ENCODE results near the gene DYRK1A.
"Not testable (repeated sequence)": the region's sequence is repeated elsewhere in the genome, so short reads cannot be mapped to it uniquely, and the experiment has no call there.

DYRK1A gene

DNA sequence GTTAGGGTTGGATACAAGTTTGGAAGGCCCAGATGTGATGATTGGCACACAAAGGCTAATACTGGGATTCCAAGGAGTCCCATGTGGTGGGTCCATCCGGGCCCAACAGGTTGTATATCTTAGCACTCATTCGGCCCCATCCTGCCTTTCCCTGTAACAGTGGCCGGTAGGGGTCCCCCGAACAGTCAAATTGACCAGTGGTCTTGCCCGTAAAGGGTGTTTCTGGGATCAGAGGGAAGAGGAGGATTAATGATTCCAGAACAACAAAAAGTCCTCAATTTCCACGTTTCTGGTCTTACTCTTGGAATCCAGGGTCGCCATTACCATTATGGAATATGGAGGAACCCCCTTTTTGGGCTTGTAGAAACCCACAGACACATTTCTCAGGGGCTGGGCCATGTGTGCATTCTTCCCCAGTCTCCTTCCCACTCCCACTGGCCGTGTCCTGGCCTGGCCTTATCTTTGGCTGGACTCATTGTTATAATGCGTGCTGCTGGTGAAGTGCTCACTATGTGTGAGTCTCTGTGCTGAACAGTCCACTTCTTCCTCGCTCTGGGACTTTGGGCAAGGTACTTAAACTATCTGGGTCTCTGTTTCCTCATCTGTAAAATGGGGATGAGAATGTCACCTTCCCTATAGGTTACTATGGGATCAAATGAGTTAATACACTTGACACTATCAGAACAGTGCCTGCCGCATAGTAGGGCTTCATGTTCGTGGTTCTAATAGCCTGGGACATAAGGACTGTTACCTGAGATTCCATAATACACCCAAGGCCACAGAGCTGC, 161.8 kb downstream of the DYRK1A start:
- no peak for DNase-seq (ENCODE audit: low read depth)

DNA sequence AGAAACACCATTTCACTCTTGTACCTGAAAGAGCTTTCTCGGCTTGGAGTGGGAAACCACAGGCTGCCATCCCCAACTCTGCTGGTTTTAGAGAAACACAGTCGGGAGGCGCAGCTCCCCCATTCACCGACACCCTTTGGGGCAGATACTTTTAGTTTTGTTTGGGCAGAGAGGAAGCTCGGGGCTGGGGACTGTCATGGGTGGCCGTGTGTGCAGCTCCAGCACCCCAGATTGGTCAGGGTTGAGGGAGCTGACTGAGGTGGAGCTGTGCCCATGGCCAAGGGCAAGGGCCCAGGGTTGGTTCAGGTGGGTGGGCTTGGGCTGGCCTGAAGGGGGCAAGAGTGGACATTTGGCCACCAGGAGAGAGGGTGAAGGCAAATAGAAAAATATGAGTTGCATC, 163.1 kb downstream of the DYRK1A start:
- no peak for DNase-seq (ENCODE audit: low read depth)

DNA sequence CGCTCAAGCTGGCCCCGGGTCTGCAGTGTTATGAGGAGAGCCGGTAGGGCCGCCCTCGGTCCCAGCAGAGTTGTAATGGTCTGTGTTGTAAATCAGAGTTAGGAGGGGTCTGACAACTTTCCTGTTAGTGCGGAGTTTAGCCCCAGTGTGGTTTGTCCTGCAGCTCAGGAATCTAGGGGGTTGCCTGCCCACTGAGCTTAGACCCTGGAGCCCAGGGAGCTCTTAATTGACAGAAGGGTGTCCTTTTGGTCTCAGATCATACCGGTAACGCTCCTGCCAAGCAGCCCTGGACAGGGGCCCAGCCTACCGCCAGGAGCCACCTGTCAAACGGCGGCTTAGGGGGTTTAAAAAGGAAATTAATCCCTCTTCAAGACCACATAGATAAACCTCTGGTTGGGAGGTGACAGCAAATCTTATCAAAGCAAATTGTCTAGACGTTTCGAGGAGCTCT, 164.4 kb downstream of the DYRK1A start:
- DNase-seq (ENCODE audit: low read depth): no peak

DNA sequence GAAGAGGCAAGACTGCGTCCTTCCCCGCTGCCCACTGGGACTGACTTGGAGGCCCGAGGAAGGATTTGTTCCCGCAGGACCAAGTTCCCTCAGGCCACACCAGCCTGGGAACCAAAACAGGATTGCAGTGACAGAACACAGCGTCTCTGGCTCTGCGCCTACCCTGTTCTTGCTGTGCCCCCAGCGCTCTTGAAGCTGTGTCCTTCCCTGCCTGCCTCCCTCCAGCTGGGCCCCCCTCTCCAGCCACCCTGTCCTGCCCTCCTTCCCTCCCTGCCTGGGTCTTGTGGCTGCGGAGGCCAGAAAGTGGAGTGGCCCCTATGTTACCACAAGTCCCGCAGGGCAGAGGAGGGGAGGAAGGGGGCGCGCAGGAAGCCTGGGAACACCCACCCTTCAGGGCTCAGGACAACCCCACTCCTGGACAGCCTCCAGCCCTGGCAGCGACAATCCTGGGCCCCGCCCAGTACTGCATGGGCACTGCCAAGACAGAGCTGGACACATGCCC, 164.9 kb downstream of the DYRK1A start:
- no peak for DNase-seq (ENCODE audit: low read depth)

DNA sequence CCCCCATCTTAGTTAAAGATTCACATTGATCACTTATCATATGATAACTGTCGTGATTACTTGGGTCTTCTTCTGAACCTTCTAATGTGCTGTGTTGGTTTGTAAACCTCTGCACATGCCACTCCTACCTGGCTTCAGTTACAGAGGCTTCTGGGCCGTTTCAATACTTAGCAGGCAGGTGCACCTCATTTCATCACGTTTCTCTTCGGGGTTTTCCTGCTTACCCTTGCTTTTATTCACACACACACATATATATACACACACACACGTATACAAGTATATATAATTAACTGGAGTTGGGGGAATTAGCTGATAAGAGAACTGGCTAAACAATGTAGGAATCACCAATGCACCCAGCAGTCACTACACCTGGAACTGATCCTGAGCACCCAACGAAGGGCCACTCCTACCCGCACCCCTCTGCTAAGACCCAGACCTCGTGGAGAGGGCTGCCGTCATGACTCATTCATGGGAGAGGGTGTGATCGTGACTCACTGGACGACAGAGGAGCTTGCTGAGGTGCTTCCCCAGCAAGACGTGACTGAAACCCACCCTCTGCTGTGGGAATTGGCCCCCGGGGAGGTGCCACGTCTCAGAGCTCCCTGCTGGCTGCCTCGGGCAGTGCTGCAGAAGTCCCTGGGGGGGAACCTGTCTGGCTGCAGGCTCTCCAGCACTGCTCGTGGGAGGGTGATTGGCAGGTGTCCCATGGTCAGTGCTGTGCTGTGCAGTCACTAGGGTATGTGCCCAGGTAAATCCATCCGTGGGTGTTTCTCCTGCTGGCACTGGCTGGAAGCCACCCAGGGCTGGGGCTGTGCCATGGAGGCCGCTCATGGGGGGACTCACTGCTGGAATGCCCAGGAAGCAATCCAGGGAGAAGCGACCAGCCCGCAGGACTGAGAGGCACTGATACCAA, 166.6 kb downstream of the DYRK1A start:
- peak; percentile 11 for DNase-seq (ENCODE audit: low read depth)

DNA sequence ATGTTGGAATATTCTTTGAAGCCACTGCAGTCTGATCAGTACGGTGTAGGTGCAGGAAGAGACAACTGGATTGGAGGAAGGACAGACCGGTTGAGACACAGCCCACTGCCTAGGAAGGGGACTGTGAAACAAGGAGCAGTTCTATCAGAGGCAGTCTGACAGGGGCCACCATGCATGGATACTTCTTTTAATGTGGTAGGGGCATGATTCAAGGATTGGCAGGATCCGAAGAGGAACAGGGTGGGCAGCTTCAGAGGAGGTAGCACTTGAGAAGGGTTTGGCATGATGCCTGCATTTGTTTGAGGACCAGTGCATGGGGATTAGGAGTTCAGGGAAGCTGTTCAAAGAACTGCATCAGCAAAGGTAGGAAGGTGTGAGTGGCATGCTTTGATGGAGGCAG, 167.9 kb downstream of the DYRK1A start:
- DNase-seq (ENCODE audit: low read depth): no peak

DNA sequence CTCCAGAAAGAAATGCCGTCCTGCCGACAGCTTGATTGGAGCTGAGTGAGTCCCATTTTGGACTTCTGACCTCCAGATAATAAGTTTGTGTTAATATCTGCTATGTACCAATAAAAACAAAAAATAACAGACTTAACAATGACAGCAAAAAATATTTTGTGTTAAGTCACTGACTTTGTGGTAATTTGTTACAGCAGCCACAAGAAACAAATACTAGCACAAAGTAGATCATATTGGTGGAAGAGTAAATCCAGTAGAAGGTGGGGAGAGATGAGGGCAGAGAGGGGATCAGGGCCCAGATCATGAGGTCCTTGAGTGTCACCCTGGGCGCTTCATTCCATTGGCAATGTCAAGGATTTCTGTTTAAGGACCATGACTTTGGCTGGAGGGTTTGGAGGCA, 168.6 kb downstream of the DYRK1A start:
- DNase-seq (ENCODE audit: low read depth): no peak

DNA sequence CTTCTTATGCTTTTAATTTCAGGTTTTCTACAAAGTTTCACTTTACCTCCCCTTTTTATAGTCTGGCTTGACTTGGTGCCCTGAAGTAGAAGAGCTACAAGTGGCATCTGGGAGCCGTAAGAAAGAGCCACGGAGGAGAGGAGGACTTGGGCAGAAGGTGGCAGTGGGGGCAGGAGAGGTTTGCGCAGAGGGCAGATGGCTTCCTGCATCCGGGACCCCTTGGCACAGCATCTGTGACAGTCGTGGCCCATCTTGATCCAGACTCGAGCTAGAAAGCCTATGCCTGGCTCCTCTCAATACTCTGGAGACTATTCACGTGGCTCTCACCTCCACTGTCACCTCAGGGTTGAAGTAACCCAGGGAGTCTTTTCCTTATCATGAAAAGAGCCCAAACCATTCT, 169.1 kb downstream of the DYRK1A start:
- no peak for DNase-seq (ENCODE audit: low read depth)

DNA sequence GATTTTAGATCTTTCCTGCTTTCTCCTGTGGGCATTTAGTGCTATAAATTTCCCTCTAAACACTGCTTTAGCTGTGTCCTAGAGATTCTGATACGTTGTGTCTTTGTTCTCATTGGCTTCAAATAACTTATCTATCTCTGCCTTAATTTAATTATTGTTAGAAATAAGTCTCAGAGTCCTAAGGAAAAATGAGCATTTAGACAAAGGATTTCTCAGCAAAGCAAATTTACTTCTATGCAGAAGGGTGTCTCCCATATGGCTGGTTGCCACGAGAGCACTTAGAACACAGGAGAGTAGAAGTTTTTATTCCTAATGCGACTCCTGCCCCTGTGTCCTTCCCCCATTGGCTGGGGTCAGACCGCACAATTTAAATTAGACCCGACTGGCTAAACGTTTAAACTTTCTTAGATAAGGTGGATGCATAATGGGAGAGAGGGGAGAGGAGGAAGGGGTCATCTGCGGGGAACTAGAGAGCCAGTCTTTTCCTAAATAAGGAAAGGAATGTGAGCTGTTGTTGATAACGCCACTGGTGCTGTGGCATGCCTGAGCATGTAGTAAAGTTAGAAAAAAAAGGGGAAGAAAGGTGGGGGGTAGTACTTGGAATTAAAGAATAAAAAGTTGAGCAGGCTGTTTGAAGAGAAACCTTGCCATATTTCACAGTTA, 170.2 kb downstream of the DYRK1A start:
- no peak for DNase-seq (ENCODE audit: low read depth)

DNA sequence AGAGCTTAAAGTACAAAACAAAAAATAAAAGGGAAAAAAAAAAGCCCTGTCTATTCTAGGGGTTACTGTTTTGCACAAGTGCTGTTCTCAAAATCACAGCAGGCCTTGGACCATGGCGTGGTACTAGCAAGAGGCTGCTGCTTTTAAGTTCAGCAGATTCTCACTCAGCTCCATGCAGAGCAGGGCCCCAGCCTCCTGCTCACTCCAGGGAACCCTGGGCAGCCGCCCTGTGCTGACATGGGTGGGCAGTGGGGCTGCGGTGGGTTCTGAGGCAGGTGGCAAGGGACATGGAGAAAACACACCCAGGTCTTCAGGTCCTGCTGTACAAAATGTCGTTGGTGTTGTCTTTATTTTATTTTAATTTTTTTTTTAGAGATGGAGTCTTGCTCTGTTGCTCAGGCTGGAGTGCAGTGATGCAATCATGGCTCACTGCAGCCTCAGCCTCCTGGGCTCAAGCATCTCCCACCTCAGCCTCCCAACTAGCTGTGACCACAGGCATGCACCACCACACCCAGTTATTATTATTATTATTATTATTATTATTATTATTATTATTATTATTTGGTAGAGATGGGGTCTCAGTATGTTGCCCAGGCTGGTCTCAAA, 170.9 kb downstream of the DYRK1A start:
- no peak for DNase-seq (ENCODE audit: low read depth)

DNA sequence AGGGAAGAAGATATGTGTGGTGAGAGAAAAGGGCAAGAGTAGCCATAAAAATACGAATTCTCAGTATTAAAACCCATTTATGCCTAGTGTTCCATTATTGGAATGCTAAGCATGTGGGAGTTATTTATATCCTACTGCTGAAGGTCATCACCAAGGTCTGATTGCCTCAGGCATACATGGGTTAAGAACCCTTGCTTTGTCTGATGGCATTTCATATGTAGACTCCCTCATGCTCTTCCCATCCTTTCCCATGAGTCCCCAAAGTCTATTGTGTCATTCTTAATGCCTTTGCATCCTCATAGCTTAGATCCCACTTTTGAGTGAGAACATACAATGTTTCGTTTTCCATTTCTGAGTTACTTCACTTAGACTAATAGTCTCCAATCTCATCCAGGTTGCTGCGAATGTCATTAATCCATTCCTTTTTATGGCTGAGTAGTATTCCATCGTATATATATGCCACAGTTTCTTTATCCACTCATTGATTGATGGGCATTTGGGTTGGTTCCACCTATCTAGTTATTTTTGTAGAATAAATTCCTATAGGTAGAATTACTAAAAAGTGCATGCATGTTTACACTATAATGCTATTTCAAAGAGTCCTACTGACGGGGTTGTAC, 172.5 kb downstream of the DYRK1A start:
- DNase-seq (ENCODE audit: low read depth): no peak

DNA sequence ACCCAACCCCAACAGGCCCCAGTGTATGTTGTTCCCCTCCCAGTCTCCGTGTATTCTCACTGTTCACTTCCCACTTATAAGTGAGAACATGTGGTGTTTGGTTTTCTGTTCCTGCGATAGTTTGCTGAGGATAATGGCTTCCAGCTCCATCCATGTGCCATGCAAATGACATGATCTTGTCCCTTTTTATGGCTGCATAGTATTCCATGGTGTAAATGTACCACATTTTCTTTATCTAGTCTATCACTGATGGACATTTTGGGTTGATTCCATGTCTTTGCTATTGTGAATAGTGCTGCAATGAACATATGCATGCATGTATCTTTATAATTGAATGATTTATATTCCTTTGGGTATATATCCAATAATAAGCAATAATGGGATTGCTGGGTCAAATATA, 174.6 kb downstream of the DYRK1A start:
- DNase-seq (ENCODE audit: low read depth): not testable (repeated sequence)

DNA sequence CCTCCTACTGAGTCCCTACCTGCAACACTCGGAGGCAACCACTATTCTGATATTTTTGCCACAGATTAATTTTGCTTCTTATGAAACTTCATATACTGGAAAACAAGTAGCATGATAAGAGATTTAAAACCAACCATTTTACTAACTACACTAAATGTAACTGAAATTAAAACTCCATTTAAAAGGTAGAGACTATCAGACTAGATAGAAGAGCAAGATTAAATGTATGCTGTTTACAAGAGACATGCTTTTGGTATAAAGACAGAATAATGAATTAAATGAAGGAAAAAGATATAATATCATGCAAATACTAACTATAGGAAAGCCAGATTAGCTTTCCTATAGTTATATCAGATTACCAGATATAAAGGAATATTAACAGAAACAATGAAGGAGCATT, 175.9 kb downstream of the DYRK1A start:
- DNase-seq (ENCODE audit: low read depth): no peak

DNA sequence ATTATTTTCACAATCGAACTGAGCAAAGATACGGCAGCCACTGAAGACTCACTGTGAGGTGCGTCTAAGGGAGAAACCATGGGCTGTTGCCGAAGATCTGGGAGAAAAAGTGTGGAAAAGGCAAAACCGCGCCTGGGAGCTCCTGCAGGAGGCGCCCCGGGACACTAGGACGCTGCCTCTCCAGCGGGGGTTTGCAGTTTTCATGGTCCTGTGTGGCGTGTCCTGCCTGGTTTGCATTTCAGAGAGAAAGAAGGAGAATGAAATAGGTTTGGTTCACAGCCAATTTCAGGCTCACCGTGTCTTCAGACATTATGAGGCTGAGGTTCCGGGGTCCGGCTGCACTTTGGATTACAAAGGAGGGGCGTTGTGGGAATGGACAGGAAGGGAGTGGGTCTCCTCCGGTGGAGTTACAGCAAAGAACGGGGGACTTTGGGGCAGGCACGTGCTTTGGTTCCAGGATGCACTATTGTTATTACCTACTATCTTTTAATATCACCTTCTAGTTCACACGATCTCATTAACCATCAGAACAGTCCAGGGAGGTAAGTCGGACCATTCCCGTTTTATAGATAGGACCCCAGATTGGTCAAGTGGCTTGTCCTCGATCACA, 179.8 kb downstream of the DYRK1A start:
- no peak for DNase-seq (ENCODE audit: low read depth)

DNA sequence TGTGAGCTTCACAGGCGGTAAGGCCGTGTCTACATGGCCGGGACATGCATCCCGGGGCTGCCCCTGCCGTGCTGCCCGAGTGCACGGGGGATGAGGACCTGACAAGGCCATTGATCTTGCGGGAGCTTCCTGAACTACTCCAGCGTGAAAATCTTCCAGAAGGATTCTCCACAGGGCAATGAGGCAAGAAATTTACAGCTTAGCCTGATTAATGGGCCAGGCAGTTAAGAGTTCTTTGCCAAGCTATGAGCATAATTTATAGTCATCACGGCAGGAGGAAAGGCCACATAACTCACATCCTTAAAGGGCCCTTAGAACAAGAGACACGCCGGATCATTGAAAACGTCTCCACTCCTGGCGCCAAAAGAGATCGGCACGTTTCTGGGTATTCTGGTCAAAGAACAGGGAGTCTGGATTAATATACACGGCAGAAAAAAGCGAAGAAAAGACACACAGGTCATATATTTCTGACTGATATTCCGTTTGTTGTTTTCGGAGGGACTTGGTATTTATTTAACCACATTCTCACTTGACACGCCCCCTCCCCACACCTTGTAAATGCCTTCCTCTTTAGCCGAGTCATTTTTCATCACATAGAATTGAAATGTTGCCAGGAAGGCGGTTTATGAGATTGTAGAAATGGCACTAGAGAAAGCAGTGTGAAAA, 180.5 kb downstream of the DYRK1A start:
- no peak for DNase-seq (ENCODE audit: low read depth)

DNA sequence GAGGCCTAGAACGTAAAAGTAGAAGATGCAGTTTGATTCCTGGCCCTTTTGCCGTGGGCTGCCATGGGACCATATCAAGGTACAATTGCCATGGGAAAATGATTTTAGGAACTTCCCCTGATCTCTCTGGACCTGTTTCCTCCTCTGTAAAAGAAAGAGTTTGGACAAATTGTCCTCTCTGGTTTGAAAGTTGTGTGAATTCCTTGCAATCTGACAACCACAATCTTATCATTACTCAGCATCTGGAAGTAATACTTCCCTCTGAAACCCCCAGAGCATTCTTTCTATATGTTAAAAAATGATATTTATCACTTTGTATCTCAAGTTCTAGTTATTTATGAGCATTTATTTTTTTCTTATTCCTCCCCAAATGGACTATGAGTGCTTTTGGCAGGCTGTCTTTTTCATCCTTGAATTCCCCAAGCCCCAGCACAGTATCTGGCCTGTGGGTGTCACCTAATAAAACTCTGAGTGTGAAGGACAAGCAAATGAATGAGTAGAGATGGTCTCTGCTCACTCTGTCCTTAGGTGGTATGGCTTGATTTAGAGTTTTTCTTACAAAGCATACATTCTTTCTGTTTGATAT, 181.1 kb downstream of the DYRK1A start:
- DNase-seq (ENCODE audit: low read depth): no peak

DNA sequence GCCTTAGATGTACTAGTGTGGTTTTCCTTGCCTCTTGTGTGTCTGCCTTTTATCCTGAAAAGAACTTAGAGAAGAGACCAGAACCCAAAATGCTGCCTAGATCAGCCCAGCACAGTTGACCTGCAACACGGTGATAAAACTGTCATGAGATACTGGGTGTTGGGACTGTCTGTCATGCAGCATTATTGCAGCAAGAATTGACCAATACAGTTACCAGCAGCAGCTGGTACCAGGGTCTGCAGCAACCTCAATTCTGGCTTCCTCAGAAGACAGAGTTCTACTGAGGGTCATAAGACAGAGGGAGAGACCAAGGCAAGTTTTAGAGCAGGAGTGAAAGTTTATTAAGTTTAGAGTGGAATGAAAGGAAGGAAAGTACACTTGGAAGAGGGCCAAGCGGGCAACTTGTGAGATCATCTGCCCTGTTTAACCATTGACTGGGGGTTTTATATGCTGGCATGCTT, 182.0 kb downstream of the DYRK1A start:
- no peak for DNase-seq (ENCODE audit: low read depth)

DNA sequence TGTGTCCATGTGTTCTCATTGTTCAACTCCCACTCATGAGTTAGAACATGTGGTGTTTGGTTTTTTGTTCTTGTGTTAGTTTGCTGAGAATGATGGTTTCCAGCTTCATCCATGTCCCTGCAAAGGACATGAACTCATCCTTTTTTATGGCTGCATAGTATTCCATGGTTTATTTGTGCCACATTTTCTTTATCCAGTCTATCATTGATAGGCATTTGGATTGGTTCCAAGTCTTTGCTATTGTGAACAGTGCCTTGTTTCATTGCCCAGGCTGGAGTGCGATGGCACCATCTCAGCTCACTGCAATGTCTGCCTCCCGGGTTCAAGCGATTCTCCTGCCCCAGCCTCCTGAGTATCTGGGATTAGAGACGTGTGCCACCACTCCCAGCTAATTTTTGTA, 183.2 kb downstream of the DYRK1A start:
- not testable (repeated sequence) for DNase-seq (ENCODE audit: low read depth)

DNA sequence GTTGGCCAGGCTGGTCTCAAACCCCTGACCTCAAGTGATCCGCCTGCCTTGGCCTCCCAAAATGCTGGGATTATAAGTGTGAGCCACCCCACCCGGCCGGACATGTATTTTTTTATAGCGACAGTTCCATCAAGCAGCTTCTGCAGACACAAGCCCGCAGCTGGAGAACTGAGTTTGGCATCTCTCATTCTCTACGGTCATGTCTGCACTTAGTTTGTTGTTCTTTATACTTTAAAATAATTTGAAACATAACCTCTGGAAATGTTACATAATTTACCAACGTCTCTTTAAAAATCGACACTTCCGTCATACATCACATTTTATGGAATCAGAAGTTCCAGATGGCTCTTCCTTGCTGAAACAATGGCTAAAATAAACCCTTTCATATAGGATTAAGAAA, 183.6 kb downstream of the DYRK1A start:
- no peak for DNase-seq (ENCODE audit: low read depth)

All from activated T-cell treated with anti-CD3 and anti-CD28 coated beads for 24 hours (primary cell).